Pons (tissue), 1 donor: ENCODE data around the gene TXLNA.
A peak's percentile ranks its signal among the peaks of the same experiment; 100 is the strongest.
"Not testable (repeated sequence)": the region's sequence is repeated elsewhere in the genome, so short reads cannot be mapped to it uniquely, and the experiment has no call there.

Experiments used
- DNase-seq: peaks from one replicate; pipeline ENCODE4 v3.0.0-alpha.2; 2016; ENCODE audit warnings: low spot score

The TXLNA gene

DNA sequence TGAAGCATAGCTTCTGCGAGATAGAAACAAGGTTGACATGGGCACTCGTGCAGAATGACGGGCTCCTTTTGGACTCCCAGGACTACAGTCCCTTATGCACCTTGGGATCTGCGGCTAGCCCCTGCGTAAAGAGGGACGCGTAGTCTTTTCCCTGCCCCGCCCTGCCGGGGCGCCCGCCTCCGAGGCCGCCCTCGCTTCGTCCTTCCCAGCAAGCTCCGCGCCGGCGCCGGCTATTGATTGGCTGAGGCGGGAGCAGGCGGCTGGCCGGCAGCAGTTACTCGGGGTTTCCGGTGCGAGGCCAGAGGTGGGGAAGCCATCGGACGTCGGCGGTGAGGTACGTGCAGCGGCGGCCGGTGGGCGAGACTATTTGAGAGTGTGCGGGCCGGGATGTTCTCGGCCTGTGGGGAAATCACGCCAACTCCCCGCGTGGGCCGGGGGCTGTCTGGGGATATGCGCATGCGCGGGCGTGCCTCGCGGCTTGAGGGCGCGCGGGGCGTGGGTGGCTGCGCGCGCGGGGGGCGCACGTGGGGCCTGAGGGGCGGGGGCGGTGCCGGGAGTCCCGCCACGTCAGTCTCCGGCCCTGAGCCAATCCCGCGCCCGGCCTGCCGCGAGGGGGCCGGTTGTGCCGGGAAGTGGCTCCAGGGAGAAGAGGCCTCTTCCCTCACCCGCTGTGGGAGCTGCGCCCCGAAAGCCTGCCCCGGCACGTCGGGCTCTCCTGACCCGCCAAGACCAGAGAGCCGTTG lies at the start of gene TXLNA:
TXLNA (plus strand) TSS at position 233 of the 743 bp plus-strand sequence. CDS start 671 bp downstream, outside the sequence.
- peak; percentile 90 for DNase-seq

DNA sequence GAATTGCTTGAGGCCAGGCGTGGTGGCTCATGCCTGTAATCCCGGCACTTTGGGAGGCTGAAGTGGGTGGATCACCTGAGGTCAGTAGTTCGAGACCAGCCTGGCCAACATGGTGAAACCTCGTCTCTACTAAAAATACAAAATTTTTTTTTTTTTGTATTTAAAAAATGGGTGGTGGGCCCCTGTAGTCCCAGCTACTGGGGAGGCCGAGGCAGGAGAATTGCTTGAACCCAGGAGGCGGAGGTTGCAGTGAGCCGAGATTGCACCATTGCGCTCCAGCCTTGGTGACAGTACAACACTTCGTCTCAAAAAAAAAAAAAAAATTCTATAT lies 45.6 kb upstream of the TXLNA start:
- DNase-seq, result not testable (repeated sequence)

DNA sequence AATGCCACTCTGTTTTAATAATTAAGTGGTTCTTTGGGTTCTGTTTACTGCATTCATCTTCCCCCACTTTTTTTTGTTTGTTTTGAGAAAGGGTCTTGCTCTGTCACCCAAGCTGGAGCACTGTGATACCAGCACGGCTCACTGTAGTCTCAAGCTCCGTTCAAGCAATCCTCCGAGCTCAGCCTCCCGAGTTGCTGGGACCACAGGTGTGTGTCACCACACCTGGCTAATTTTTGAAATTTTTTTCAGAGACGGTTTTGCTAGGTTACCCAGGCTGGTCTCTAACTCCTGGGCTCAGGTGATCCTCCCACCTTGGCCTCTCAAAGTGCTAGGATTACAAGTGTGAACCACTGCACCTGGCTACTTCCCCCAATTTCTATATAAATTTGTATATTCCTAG lies 42.4 kb upstream of the TXLNA start:
- no peak for DNase-seq

DNA sequence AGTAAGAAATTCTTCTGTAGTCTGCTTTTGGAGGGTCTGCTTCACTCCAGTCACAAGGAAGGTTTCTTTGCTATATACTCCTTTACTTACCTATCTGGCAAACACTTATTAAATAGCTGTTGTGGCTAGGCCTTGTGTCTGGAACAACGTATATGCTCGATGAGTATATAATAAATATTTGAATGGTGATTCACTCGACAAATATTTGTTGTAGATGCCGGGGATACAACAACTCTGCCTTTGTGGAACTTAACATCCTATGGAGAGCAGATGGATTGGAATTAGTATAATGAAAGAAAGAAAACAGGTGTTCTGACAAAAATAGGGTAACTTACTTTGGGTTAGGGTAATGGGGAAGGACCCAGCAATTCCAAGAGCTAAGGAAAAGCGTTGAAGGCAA lies 40.5 kb upstream of the TXLNA start:
- DNase-seq, result no peak

DNA sequence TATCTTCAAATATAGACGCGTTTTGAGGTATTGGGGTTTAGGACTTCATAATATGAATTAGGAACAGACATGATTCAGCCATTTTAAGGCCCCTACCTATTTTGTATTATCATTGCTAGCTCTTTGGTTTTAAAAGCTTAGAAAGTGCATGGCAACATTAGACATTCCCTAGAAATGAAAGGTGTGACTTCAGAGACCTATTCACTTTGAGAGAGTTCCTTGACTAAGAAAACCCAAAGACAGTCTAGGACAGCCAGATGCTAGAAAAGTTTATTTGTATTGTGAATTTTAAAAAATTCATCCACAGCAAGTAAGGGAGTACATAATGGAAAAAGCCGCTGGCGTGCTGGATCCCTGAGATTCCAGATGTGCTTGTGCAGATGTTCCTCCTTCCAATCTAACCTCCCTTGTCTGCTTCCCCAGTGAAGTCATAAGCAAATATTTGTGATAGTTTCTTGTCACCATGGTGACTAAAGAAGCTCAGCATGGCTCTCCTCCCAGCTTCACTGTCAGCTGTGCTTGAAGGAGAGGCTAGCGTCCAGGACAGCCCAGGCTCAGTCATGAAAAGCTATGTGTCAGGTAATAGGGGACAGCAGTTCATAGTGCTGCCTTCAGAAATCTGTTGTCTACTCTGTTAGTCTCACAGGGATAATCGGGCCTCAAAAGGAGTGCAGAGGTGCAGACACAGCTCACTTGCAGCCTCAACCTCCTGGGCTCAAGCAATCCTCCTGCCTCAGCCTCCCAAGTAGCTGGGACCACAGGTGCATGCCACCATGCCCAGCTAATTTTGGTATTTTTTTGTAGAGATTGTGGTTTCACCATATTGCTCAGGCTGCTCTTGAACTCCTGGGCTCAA lies 36.8 kb upstream of the TXLNA start:
- peak; percentile 39 for DNase-seq

DNA sequence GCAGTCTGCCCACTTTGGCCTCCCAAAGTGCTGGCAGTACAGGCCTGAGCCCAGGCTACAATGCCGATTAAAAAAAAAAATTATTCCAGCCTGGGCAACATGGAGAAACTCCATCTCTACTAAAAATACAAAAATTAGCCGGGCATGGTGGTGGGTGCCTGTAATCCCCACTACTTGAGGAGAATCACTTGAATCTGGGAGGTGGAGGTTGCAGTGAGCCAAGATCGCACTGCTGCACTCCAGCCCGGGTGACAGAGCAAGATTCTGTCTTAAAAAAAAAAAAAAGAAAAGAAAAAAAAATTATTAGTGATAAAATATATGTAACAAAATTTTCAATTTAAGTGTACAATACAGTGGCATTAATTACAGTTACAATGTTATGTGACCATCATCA lies 36.2 kb upstream of the TXLNA start:
- DNase-seq, result not testable (repeated sequence)

DNA sequence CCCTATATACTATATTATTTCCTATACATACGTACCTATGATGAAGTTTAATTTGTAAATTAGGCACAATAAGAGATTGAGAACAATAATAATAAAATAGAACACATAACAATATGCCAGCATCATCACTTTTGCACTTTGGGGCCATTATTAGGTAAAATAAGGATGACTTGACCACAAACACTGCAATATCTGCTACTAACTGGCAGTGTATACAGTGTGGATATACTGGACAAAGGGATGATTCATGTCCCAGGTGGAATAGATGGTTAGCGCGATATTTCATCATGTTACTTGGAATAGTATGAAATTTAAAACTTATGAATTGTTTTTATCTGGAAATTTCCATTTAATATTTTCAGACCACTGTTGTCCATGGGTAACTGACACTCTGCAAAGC lies 35.4 kb upstream of the TXLNA start:
- DNase-seq, result no peak

DNA sequence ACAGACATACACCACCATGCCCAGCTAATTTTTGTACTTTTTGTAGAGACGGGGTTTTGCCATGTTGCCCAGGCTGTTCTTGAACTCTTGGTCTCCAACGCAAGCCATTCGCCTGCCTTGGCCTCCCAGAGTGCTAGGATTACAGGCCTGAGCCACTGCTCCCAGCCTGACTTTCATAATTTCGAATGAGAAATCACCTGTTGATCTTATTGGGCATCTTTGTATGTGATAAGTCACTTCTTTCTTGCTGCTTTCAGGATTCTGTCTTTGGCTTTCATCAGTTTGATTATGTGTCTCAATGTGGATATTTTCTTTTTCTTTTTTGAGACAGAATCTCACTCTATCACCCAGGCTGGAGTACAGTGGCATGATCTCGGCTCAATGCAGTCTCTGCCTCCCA lies 31.7 kb upstream of the TXLNA start:
- DNase-seq, result not testable (repeated sequence)

DNA sequence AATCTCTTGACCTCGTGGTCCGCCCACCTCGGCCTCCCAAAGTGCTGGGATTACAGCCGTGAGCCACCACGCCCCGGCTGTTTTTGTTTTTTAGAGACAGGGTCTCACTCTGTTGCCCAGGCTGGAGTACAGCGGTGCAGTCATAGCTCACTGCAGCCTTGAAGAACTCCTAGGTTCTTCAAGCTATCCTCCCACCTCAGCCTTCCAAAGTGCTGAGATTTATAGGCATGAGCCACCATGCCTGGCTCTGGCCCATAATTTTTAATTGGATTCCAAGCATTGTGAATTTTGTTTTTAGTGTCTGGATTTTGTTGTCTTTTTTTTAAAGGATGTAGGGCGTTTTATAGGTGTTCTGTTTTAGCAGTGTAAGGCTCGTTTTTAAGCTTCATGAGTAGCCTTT lies 28.6 kb upstream of the TXLNA start:
- DNase-seq, result no peak

DNA sequence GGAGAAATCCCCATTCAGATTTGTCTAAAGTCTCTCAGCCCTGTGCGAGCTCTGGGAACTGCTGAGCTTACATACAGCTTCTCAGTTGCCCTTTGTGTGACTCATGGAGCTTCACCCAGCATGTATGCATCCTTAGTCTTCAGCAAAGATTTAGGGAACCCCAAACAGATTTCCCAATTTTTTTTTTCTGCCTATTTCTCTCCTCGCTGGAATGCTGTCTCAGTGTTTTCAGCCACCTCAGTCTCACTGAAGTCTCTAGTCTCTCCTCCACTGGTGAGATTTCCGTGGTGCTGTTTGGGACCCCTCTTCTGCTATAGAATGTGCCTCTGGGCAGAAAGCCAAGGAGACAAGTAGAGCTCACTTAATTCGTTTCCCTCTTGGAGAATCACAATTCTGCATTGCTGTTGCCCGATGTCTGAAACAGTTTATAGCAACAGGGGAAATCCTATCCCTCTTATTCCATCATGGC lies 28.1 kb upstream of the TXLNA start:
- DNase-seq, result peak; percentile 9

DNA sequence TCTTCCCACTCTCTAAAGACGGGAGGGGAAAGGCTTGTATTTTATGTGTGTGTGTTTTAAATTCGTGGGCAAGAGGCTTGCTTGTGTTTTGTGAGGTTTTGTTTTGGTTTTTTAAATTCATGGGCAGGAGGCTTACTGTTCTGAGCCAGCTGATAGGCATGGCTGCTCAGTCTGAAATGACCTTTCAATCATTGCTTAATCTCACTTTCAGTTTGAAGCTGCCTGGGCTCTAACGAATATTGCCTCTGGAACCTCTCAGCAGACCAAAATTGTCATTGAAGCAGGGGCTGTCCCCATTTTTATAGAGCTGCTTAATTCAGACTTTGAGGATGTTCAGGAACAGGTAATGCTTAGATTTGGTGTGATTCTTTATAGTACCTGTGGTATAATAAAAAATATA lies 20.3 kb upstream of the TXLNA start:
- DNase-seq, result no peak

DNA sequence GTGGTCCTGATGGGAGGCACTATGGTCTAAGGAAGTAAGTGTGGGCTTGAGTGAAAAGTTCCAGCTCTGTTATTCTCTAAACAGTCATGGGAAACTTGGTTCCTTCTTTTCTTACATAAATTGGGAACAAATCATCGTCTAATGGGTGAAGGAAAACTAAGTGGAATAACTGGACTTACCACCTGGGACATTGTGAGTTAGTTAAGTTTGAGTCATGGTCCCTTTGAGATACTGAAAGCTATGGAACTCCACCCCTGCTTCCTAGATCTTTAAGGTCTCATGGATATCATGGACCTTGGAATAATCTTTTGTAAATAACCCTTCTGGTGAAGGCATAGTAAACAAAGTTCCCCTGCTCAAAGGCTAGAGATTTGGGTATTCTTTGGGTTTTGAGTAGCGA lies 16.1 kb upstream of the TXLNA start:
- DNase-seq, result no peak

DNA sequence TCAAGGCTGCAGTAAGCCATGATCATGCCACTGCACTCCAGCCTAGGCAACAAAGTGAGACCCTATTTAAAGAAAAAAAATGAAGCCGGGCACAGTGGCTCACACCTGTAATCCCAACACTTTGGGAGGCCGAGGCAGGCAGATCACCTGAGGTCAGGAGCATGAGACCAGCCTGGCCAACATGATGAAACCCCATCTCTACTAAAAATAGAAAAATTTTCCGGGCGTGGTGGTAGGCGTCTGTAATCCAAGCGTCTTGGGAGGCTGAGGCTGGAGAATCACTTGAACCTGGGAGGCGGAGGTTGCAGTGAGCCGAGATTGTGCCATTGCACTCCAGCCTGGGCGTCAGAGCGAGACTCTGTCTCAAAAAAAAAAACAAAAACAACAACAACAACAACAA lies 13.8 kb upstream of the TXLNA start:
- DNase-seq, result not testable (repeated sequence)

DNA sequence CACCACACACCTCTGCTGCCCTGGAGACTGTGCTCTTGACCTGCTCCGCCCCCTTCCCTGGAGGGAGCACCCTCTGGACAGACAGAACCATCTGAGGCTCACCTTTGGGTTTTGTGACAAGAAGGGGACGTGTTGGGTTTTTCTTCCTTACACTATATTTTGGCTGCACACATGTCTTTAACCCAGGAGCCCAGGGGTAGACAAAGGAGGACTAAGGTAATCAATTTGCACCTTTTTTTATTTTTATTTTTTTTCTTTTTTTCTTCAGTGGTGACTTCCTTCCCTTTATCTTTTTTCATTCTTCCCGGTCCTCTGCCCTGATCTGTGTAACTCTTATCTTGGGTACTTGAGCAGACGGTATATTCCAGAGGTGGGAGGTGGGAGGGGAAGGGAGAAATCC lies 8.5 kb upstream of the TXLNA start:
- DNase-seq, result no peak

DNA sequence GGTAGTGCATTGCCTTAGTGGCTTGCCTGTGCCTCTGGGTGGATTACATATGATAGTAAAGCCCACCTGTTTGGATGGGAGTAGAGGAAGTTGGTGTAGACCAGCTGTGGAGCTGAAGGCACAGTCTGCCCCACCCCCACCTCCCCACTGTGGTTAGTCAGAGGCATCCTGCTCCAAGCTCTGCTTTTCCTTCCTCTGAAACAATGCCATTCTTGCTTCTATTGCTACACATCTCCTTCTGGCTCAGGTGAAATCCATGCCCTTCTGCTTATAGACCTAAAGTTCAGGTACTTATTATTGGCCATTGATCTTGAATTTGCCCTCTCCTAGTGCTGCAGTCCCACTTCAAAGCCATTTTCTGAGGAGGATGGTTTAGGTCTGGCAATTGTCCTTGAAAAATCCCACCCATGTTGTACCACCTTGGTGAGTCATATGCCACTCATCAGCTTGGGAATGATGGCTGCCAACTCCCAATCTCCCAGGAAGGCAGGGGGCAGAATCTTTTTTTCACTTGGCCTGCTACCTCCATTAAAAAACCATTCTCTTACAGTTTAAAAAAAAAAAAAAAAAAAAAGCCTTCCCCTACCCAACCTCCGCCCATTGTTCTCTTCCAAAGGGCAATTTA lies 6.7 kb upstream of the TXLNA start:
- DNase-seq, result no peak

DNA sequence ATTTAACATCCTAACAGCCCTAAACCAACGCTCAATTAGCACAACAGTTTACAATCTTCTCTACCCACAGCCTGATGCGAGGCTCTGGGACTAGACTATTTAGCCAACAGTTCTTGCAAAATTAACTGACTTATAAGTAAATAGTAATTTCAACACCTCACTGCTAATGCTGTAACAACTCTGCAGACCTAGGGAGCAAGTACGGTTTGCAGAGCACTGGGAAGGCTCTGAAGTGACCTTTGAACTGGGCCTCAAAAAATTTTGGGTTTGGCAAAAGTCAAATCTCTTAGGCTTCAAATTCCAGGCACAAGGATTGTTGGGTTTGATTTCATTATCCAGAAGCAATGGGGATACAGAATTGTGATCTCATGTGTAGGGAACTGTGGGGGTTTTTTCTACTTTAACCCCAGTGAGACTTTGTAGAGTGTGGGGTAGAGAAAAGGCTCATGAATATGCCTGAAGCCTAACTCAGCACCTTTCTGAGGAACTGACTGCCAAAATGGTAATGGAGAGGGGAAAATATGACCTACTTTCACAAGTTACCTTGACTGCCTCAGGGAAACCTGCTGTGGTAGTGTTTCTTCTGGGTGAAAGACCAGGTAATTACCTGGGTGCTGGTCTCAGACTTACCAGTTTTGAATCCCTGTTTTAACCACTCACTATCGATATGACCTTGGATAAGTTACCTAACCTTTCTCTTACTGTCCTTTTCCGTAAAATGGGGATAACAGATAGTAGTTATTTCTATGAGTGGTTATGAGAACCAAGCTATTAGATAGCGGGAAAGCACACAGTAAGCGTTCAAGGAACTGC lies 889 bp upstream of the TXLNA start:
- DNase-seq, result no peak

DNA sequence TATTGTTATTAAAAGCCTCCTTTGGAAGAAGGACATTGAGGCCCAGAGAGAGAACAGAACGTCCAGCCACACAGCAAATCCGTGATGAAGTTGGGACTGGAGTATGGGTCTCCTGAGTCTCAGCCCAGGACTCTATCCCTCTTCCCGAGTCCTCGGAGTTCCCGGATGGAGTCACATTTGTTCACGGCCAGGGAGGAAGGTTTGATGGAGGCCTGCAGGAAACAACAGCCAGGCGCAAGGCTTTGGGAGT lies 357 bp upstream of the TXLNA start:
- DNase-seq, result no peak

DNA sequence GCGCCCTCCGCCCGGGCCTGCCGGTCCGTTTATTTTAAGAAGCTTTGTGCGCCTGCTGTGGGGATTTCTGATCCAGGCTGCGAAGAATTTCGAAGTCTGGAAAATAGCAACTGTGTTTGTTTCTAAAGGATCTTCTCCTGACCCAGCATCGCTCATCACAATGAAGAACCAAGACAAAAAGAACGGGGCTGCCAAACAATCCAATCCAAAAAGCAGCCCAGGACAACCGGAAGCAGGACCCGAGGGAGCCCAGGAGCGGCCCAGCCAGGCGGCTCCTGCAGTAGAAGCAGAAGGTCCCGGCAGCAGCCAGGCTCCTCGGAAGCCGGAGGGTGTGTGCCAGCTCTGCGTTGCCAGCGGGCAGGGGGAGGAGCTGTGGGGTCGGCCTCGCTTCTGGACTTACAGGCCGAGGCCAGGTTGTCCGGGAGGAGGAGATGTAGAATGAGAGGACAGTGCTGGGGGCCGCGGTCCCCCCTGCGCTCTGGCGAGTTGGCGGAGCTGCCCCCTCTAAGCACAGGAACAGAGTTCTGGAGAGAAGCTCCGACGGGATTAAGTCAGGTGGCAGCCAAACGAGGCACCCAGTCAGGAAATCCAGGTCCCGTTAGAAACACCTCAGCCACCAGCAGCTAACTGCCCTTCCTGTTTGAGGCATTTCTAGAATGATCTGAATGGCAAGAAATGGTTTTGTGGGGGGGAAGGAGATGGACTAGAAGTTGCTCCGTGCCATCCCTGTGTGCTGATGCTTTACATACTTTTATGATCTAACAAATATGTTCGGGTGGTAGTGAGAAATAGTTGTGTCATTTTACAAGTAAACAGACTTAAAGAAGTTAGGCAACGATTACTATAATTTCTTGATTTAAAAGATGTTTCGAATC lies 948 bp downstream of the TXLNA start:
- no peak for DNase-seq

DNA sequence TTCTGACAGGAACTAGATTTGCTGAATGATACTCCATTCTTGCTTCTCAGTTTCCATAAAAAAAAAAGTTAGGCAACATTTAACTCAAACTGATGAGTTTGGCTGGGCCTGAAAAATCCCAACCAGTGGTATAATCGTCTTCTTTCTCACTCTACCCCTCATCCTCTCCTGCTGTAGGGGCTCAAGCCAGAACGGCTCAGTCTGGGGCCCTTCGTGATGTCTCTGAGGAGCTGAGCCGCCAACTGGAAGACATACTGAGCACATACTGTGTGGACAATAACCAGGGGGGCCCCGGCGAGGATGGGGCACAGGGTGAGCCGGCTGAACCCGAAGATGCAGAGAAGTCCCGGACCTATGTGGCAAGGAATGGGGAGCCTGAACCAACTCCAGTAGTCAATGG lies 1.6 kb downstream of the TXLNA start:
- DNase-seq, result no peak

DNA sequence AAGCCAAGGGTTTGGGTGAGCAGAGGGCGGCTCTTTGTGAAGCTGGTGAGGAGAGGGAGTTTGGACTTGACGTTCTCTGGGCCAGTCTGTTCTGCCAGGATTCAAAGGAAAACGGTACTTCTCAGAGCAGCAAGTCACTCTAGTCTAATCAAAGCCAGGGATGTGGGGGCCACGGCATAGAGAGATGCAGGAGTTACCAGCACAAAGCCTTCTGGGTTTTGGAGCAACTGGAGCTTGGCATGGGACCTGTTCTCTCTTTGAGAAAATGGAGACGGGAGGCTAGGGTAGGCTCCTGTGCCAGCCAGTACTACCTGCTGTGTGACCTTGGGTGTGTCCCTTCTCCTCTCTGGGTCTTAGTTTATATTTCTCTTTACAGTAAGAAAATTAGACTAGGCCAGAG lies 2.1 kb downstream of the TXLNA start:
- no peak for DNase-seq

DNA sequence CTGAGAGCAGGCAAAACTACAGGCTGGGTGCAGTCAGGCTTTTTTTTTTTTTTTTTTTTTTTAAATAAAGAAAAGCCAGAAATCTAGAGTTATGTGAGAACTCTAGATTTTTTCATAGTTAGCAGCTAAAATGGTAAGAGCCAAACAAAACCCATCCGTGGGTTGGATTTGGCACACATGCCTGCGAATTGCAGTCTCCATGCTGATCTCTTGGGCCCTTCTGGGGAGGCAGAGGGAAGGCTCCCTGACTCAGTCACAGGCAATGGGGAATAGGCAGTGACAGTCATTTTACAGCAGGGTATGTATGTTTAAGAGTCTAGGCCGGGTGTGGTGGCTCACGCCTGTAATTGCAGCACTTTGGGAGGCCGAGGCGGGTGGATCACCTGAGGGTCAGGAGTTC lies 2.6 kb downstream of the TXLNA start:
- no peak for DNase-seq
